Measurements from ENCODE around the gene DNAI4.

The DNAI4 gene

GRCh38 chr1:66764994-66765578, 159.6 kb downstream of the DNAI4 start:
- DNase-seq: peak; percentile 64
